ENCODE results near the gene CAMK1D. TPM values are rescaled to one million over a fixed set of nuclear protein-coding genes. Genes with fewer than 3 reads are reported as not detected.

Gene CAMK1D
- total RNA-seq, 1 donor from 2014 or later = 58.8 TPM

GRCh38 chr10:12605580-12606405 lies 256.4 kb downstream of the CAMK1D start:
- H3K9me3 Mint-ChIP-seq = no peaks in the 10 kb centered on the region
- H3K4me1 Mint-ChIP-seq = peaks cover 29% of the 10 kb centered on the region
- ATAC-seq (ENCODE audit: low read depth) (peak; percentile 79), DNase-seq (peak; percentile 37)
- intact Hi-C loops (cut with micrococcal nuclease) = loop anchor here (1.0 kb wide), 1 partner anchor 361 kb away; no protein-coding TSS in a partner anchor
- H3K36me3 Mint-ChIP-seq (ENCODE audit: low read depth) = peaks cover 28% of the 10 kb centered on the region
- no peak for TF ChIP-seq CTCF (IDR thresholded peaks at IDR 0.05)
- peak overlapping the region; percentile 83 for H3K4me3 Mint-ChIP-seq
- ChIA-PET POLR2A (interaction anchor here (0.6 to 1.0 kb wide), 3 partner anchors 11 to 51 kb away, joined by 3 read pairs; no protein-coding TSS in a partner anchor), CTCF (no interaction called here)
- no peaks in the 10 kb centered on the region for H3K27me3 Mint-ChIP-seq
- H3K27ac Mint-ChIP-seq = peak overlapping the region; percentile 89

GRCh38 chr10:12606461-12606860 lies 257.1 kb downstream of the CAMK1D start:
- H3K27me3 Mint-ChIP-seq = no peaks in the 10 kb centered on the region
- peaks cover 29% of the 10 kb centered on the region for H3K4me1 Mint-ChIP-seq
- peak overlapping the region; percentile 83 for H3K4me3 Mint-ChIP-seq
- H3K36me3 Mint-ChIP-seq (ENCODE audit: low read depth) = peaks cover 26% of the 10 kb centered on the region
- intact Hi-C loops (cut with micrococcal nuclease) = loop anchor here (1.0 kb wide), 1 partner anchor 362 kb away; no protein-coding TSS in a partner anchor
- no peak for DNase-seq
- H3K9me3 Mint-ChIP-seq = no peaks in the 10 kb centered on the region
- peak overlapping the region; percentile 89 for H3K27ac Mint-ChIP-seq
- ChIA-PET CTCF (no interaction called here), POLR2A (interaction anchor here (0.6 kb wide), 1 partner anchor 11 kb away, joined by 3 read pairs; no protein-coding TSS in a partner anchor)
- TF ChIP-seq CTCF (IDR thresholded peaks at IDR 0.05) = no peak
- peak; percentile 10 for ATAC-seq (ENCODE audit: low read depth)

GRCh38 chr10:12608761-12609160 lies 259.4 kb downstream of the CAMK1D start:
- POLR2A ChIA-PET = no interaction called here
- TF ChIP-seq CTCF (IDR thresholded peaks at IDR 0.05) = no peak
- Mint-ChIP-seq H3K4me1 (peaks cover 29% of the 10 kb centered on the region), H3K27me3 (no peaks in the 10 kb centered on the region), H3K4me3 (no peak overlapping the region), H3K36me3 (ENCODE audit: low read depth) (peaks cover 24% of the 10 kb centered on the region), H3K27ac (no peak overlapping the region), H3K9me3 (no peaks in the 10 kb centered on the region)
- intact Hi-C loops (cut with micrococcal nuclease) = no loop called here
- CTCF ChIA-PET = no interaction called here
- ATAC-seq (ENCODE audit: low read depth) (no peak), DNase-seq (no peak)

- intact Hi-C loops (cut with micrococcal nuclease) = no loop called here
- Mint-ChIP-seq H3K4me1 (peaks cover 27% of the 10 kb centered on the region), H3K27ac (no peak overlapping the region), H3K4me3 (no peak overlapping the region), H3K9me3 (no peaks in the 10 kb centered on the region), H3K36me3 (ENCODE audit: low read depth) (peaks cover 23% of the 10 kb centered on the region), H3K27me3 (no peaks in the 10 kb centered on the region)
- ATAC-seq (ENCODE audit: low read depth) (no peak), DNase-seq (no peak)
- CTCF ChIA-PET = no interaction called here
- POLR2A ChIA-PET = no interaction called here
- no peak for TF ChIP-seq CTCF (IDR thresholded peaks at IDR 0.05)
These were observed 260.1 kb downstream of the CAMK1D start for GRCh38 chr10:12609435-12609834.

- Mint-ChIP-seq H3K4me3 (no peak overlapping the region), H3K36me3 (ENCODE audit: low read depth) (peaks cover 23% of the 10 kb centered on the region), H3K27ac (no peak overlapping the region), H3K4me1 (peaks cover 17% of the 10 kb centered on the region), H3K9me3 (no peaks in the 10 kb centered on the region), H3K27me3 (no peaks in the 10 kb centered on the region)
- no peak for DNase-seq
- no peak for ATAC-seq (ENCODE audit: low read depth)
- ChIA-PET CTCF (no interaction called here), POLR2A (no interaction called here)
- no peak for TF ChIP-seq CTCF (IDR thresholded peaks at IDR 0.05)
- intact Hi-C loops (cut with micrococcal nuclease) = no loop called here
These were observed 263.8 kb downstream of the CAMK1D start for GRCh38 chr10:12613136-12613535.

All from activated B cell treated with CpG ODN at 0.5 μM for 24 hours (primary cell).